COLO668 (cell line): Measurements from ENCODE around the gene DNAH10.
"Not testable (repeated sequence)": the region's sequence is repeated elsewhere in the genome, so short reads cannot be mapped to it uniquely, and the experiment has no call there.

ENCODE experiments used
- DNase-seq: peaks from one replicate; lab custom pipeline; 2025; ENCODE audit not compliant: unreplicated experiment; lab: John Stamatoyannopoulos, UW

DNAH10 gene

GRCh38 chr12:123945287-123946151, 183.4 kb downstream of the DNAH10 start:
- DNase-seq, result no peak

- no peak for DNase-seq
Observed at GRCh38 chr12:123946152-123946515, 184.0 kb downstream of the DNAH10 start.

GRCh38 chr12:123946516-123947505, 184.7 kb downstream of the DNAH10 start:
- DNase-seq, result not testable (repeated sequence)

- DNase-seq, result not testable (repeated sequence)
Observed at GRCh38 chr12:123947531-123947930, 185.4 kb downstream of the DNAH10 start.

- DNase-seq, result no peak
Observed at GRCh38 chr12:123948401-123948795, 186.3 kb downstream of the DNAH10 start.

- no peak for DNase-seq
Observed at GRCh38 chr12:123948796-123949769, 187.0 kb downstream of the DNAH10 start.

- DNase-seq, result no peak
Observed at GRCh38 chr12:123949770-123950165, 187.7 kb downstream of the DNAH10 start.

- DNase-seq, result no peak
Observed at GRCh38 chr12:123950476-123951349, 188.6 kb downstream of the DNAH10 start.

- DNase-seq, result no peak
Observed at GRCh38 chr12:123951467-123951866, 189.4 kb downstream of the DNAH10 start.

- DNase-seq, result no peak
Observed at GRCh38 chr12:123952037-123952436, 189.9 kb downstream of the DNAH10 start.

GRCh38 chr12:123954647-123955350, 192.7 kb downstream of the DNAH10 start:
- no peak for DNase-seq

GRCh38 chr12:123956249-123956648, 194.1 kb downstream of the DNAH10 start:
- DNase-seq, result no peak

GRCh38 chr12:123957196-123957595, 195.1 kb downstream of the DNAH10 start:
- no peak for DNase-seq

- no peak for DNase-seq
Observed at GRCh38 chr12:123958462-123958861, 196.4 kb downstream of the DNAH10 start.

- no peak for DNase-seq
Observed at GRCh38 chr12:123958876-123959275, 196.8 kb downstream of the DNAH10 start.

GRCh38 chr12:123960029-123960735, 198.1 kb downstream of the DNAH10 start:
- no peak for DNase-seq

GRCh38 chr12:123960856-123961255, 198.8 kb downstream of the DNAH10 start:
- no peak for DNase-seq

GRCh38 chr12:123961585-123962345, 199.7 kb downstream of the DNAH10 start:
- DNase-seq, result no peak
